HG03139 (cell line): ENCODE data around the gene DRC3.

ENCODE experiments used
- ATAC-seq: cut with Tn5 transposase; IDR thresholded peaks from one replicate; pipeline ENCODE4 v1.9.1; 2021; ENCODE audit not compliant: unreplicated experiment

Gene DRC3

DNA sequence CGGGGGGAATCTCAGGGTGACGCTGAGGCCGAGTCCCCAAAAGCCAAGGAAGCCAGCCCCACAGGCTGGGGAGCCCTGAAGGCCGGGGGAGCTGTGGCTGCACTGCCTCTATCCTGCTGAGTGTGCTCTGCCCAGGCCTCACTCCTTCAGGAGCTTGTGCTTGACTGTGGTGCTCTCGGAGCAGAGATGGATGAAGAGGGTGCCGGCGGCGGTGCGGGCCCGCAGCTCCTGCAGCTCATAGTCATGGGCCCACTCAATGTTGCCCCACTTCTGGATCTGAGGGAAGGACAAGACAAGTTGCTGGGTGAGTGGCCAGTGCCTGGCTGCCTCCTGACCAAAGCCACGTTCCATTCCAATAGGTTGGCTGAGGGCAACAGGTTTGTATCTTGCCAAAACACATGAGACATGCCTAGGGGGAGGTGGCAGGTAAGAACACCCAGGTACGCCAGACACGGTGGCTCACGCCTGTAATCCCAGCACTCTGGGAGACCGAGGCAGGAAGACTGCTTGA is 45.8 kb downstream of the DRC3 start:
- ATAC-seq: no peak

DNA sequence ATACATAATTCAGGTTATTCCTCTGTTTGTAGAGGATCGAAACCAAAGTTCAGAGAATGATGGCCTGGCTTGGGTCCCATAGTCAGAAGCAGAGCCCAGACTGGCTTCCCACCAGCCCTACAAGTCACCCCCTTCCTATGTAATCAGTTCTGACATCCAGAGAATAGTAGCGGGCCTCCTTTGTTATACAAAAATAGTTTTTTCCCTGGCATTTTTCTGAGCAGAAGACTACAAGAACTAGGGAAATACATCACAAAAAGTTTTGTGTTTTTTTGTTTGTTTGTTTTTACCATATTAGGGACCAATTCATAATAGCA is 47.1 kb downstream of the DRC3 start:
- ATAC-seq: no peak

DNA sequence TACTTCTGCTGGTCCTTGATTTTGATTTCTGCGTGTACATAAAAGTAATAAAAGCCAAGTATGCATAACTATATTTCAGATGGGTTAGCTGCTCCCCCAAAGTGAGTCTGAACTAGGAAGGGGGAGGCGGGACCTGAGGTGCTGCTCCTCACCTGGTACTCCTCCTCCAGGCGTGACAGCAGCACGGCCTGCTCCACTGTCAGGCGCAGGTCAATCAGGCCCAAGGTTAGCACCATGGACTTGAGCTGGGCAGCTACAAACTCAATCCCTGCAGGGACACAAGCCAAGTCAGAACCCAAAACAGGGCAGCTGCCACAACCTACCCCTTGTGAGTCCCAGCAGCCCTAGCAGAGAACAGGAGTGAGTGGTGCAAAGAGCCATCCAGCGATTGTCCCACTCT is 48.3 kb downstream of the DRC3 start:
- ATAC-seq: no peak

DNA sequence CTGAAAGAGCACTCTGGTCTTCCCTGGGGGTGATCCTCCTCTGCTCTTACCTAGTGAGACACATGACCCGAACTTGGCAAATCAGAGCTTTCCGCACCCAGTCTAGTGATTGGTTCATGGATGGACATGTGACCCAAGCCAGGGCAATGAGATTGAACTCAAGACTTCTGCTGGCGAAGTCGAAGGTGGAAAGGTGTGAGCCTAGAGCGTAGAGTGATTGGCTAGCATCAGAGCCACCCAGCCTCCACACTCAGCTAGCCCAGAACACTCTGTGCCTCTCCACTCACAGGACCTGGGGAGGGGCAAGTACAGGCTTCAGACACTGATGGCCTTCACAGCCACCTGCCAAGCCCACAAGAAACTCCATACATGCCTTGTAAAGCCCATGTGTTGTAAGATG is 48.7 kb downstream of the DRC3 start:
- ATAC-seq: no peak

DNA sequence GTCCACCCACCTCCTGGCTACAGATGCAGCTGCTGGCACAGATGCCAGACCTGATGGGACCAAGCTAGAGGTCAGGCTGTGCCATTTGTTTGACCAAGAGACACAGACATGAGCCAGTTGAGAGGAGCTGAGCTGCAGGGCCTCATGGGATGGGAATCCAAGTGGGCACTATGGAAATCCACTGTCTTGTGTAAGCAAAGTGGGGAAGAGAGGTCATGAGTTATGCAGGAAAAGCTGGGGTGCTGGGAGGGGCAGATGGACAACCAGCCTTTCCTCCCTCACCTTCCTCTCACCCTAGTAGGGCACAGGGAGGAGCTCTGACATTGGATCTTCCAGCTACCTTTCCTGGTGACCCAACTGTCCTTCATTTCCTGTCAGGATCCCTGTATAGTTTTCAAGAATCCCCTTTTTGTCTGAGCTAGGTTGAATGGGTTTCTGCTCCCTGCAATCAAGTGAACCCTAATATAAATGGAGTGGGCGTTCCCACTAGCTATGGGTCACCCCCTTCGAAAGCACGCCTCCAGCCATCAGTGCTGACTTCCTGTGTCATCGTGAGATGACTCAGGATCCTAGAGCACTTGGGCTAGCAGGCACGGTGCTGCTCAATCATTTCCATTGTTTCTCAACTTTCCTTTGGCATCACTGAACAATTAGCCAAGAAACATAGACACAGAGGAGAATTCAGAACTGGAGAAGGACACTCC is 52.7 kb downstream of the DRC3 start:
- no peak for ATAC-seq

DNA sequence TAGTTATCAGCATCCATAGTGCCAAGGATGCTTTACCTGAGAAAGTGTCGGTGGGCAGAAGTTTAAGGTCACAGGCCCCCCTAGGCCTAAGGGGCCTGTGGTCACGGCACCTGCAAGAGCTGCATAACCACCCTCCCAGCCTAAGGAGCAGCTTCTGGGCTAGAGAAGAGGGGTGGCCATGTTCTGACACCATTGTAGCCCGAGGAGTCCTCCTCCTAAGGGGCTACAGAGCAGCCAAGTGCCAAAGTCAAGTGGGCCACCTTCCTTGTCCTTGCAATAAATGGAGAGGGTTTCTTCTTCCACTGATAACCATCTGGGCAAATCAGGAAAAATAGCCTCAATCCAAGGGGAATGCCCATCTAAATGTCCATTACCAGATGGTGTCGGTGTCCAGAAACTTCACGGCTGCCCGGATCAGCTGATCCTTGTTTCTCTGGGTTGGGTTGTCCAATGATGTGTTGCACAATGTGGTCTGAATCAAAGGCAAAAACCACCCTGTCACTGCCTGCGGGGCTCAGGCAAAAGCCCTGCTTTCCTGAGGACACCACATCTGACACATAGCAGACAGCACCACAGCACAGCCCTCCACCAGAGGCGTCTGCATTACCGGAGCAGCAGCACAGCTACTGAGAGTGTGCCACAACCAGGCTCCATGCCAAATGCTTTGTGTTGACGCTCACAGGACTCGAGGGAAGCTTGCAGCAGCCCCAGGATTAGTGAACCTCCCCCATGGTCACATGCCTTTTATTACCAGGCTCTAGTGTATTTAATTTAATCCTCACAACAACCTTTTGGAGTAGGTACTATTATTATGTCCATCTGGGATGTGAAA is 53.5 kb downstream of the DRC3 start:
- no peak for ATAC-seq

DNA sequence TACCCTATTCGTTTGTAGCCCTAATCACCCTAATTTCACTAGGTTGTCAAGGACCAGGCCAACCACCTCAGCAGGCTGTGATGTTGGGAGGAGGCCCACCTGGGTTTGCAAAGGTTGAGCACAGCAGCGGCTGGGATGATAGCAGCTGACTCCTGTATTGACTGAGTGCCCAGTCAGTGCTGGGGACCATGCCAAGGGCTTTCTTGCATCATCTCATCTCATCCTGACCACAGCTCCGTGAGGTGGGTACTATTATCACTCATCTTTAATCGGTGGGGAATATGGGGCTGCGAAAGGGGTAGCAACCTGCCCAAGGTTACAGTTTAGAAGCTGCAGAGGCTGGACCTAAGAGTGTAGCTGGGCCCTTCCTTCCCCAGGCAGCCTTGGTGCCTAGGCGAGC is 54.6 kb downstream of the DRC3 start:
- no peak for ATAC-seq

DNA sequence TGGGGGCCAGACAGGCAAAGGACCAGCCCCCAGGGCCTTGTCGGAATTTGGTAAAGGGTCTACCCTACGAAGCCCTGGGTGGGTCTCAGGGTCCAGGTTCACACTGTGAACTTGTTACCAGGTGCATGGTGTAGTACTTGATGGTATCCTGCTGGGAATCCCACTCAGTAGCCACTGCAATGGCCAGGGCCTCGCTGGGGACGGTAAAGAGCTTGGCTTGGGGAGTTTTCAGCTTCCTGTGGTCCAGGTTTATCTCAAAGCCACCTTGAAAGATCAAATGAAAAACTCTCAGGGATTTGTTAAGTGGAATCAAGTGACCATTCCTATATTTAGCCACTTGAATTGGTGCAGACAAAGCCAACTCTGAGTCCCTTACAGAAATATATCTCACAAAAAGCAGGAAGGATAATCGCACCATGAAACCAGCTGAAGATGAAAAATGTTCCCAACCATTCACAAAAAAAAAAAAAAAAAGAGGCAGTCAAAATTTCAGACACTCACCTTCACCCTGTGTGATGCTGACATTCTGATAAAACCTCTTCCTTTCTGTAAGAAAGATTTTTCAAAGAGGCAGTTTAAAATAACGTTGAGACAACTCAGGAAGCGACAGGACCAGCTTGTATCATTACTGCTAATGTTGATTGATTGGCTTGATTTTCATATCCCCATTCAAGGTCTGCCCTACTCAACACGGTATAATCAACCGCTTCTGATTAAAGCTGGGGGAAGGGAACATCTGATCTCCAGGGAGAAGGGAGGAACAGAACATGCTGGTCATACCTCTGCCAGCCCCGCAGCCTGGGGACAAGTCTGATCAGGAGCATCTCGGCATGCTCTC is 55.7 kb downstream of the DRC3 start:
- ATAC-seq: no peak

DNA sequence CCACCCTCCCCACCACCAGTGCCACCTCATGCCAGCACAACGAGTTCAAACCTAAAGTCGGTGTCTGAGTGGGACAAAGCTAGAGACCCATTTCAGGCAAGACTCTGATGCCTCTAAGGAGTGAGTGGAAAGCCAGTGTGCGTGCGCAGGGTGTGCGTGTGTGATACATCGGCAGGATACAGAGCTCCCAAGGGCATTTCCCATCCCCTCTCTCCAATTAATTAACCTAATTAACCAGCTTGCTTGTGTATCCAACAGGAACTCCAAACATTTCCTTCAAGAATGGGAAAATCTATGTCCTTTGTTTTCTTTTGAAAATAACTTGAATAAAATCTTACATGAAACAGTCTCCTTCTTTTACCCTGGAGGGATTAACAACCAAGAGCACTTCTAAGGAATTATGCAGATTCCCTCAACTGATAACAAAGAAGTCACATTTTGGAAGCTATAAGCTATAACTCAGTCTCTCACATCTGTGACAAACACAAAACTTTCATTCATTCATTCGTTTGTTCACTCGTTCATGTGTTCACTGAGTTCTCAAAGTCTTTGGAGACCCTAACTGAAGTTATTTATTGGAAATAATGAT is 56.4 kb downstream of the DRC3 start:
- no peak for ATAC-seq

DNA sequence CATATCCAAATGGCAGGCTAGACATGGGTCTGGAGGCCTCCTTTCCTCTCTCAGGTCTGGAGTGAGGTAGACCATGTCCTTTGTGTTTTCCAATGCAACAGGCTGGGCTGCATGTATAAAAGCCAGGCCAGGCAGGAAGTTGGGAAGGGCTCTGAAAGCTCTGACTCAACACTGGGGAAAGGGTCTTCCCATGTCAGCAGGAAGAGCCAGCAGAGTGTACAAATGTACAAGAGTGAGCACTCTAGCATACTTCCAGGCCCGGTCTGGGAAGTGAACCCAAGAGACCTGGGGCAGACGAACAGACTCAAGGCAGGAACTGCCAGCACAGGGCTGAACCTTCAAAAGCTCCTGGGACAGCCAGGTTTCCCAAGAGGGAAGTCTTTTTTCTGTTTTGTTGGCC is 59.3 kb downstream of the DRC3 start:
- no peak for ATAC-seq

DNA sequence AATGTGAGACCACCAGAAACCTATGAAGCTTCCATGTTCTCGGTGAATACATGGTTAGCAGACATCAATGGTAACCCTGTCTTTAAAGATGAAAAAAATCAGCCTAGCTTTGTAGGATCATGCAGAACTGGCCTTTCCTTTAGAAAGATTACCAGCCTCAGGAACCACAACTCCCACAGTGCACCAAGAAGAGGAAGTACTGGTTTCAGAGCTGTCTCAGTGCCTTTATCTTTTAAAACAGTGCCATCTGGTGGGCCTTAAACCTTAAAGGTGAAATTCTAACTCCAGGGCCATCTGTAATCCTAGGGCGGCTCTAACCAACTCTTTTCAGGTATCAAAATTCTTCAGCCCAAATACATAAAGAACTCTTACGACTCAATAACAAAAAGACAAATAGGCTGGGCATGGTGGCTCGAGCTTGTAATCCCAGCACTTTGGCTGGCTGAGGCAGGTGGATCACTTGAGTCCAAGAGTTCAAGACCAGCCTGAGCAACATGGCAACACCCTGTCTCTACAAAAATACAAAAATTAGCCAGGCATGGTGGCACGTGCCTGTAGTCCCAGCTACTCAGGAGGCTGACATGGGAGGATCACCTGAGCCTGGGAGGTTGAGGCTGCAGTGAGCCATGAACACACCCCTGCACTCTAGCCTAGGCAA is 60.9 kb downstream of the DRC3 start:
- ATAC-seq: no peak

DNA sequence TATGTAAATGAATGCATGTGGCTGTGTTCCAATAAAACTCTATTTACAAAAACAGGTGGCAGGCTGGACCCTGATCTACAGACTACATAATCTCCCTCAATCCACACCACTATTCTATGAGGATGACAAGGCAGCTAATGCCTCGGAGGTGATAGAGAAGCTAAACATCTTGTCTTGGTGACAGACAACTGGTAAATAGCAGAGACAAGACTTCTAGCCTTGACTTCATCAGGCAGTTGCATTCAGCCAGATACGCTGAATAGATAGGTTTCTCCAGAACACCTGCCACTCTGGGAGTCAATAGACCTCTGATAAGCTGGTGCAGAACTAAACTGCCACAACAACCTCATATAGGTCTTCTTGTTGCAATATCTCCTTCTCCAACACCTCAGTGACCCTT is 63.0 kb downstream of the DRC3 start:
- no peak for ATAC-seq

DNA sequence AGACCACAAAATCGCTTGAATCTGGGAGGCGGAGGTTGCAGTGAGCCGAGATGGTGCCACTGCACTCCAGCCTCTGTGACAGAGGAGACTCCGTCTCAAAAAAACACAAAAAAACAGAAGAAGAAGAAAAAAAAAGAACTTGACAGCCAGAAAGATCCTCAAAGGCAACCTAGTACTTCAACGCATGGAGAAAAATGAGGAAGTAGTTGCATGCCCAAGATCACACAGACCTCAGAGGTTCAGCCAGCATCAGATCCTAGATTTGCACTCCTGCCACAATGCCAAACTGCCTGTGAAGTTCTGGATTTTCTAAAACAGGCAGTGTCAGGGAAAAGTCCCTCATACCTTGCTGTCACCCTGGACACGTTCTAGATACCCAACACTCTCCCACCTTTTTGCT is 64.8 kb downstream of the DRC3 start:
- no peak for ATAC-seq

DNA sequence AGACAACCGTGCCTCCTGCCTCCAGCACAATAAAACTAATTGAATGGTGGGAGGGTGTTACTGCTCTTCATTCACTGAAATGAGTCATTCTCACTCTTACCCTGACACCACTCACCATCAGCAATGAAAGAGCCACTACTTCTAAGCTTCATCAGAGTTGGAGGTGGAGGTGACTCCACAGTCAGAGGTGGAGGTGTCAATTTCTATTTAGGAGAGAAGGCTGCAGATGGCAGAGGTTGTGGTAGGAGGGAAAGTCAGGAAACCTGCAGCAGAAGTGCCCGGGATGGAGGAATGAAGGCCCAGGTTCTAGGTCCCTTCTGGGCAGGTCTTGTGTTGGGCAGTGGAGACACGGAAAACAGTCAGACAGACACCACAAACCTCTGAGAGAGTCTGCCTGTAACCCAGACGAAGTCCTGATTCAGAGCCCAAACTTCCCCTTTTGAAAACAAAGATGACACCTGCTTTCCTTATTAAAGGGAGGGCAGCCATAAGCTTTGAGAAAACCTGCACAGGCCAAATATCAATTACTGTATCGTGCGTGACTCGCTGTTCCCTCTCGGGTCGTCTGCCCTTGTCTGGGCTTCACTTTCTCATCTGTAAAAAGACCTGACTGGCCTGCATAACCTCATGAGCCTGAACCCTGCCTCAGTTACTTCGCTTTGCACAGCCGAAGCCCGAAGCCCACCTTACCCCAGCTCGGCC is 65.6 kb downstream of the DRC3 start:
- no peak for ATAC-seq

DNA sequence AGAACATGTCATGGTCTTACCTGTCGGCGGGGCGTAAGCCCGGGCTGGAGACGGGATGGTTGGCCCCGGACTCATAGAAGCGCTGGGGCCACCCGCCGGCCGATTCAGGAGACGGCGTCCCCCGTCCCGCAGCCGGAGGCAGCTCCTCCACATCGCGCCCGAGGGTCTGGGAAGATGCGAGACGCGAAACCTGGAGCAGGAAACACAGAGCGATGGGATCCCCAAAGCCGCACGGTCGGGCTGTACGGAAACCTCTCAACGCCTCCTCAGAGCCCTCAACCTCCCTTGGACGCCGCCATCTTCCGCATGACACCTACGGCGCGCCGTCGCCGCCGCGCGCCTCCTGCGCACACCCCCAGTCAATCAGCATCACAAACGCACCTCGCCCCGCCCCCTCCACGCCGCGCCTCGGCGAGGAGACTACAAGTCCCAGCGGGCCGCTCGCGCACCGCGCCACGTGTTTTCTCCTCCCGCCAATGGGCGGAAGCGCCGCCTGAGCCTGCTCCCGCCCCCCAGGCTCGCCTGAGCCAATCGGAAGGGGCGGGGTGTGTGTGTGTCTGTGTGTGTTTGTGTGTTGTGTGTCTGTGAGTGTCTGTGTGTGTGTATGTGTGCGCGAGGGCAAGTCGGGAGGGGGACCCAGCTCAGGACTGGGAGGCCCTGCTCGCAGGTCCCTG is 66.3 kb downstream of the DRC3 start, which contains the start of the genes ATPAF2 and GID4:
Gene ATPAF2 (minus strand): TSS at position 308 of the 674 bp plus-strand sequence. CDS start 155 bp downstream, at position 153.
Gene GID4 (plus strand): TSS at position 548 of the 674 bp plus-strand sequence. CDS start 57 bp downstream, at position 605.
- peak; percentile 84 for ATAC-seq

DNA sequence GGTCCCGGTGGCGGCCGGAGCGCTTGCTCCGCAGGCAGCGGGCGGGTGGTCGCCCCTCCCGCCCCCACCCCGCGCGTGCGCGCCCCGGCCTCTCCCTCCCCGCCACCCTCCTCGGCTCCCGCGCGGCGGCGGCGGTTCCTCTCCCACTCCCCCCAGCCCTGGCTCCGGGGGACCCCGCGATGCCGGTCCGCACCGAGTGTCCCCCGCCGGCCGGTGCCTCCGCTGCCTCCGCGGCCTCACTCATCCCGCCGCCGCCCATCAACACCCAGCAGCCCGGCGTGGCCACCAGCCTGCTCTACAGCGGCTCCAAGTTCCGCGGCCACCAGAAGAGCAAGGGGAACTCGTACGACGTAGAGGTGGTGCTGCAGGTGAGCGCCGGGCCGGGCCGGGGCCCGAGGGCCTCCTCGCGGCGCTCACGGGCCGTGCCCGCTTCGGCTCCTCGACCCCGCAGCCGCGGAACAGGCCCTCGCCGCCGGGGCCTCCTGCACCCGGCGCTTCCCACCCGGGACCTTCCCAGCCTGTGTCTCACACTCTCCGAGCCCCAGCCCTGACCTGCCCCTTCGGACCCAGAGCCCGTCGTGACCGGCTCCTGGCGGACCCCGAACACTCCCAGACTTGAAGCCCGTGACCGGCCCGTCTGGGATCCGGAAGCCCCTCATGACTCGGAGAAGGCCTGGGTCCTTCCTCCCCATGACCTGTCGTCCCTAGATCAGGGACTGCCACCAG is 67.0 kb downstream of the DRC3 start:
- ATAC-seq: peak; percentile 20

DNA sequence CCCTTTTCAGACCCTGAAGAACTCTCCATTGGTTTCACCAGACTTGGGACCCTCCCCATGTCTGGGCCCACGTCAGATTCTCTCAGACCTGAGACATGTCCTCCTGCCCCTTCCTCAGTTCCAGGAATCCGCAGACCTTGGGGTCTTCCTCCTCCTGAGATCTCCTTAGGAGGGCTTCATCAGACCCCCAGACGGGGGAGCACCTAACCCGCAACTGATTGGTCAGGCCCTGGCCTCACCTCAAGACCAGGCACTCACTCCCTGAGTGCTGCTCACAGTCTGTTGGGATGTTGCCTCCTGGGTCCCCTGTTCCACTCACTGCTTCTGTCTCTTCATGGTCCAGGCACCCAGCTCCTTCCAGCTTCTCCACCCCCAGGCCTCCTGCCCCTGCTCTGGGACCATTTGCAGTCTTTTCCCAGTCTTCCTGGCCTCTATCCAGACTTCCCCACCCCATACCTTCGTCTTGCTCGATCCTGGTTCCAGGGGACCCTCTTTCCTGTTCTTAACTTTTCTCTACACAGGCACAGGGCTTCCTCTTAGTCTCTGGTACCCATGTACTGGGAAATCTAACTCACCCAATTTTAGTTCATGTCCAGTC is 67.7 kb downstream of the DRC3 start:
- no peak for ATAC-seq

DNA sequence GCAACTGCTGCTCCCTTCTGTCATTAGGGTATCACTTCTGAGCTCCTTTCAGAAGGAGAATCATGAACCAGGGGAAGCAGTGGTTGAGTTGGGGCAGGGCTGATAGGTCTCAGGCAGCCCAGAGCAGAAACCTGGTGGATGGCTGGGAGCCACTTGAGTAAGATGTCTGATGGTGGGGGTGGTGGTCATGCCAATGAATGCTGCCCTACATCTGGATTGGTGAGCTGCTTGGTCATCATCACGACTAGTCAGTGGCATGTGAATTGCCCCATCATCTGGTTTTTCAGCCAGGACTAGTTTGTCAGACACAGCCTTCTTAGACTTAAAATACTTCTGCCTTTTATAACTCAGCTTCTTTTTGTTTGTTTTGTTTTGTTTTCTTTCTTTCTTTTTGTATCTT is 69.1 kb downstream of the DRC3 start:
- no peak for ATAC-seq
